ENCODE measurements around the gene STH. TPM values are rescaled to one million over a fixed set of nuclear protein-coding genes. Genes with fewer than 3 reads are reported as not detected.

STH gene
- total RNA-seq, 3 donors from 2014 or later: not detected

- Histone ChIP-seq H3K4me3 (no peak overlapping the region), H3K27me3 (no peaks in the 10 kb centered on the region), H3K4me1 (no peaks in the 10 kb centered on the region), H3K36me3 (no peaks in the 10 kb centered on the region), H3K9me3 (no peaks in the 10 kb centered on the region), H3K27ac (no peak overlapping the region)
- intact Hi-C loops (cut with DNase I; ENCODE audit: low total_unique reads): no loop called here
- DNase-seq (ENCODE audit: low spot score in 2 of 2): no peak
- no peak for TF ChIP-seq POLR2A (IDR thresholded peaks at IDR 0.05)
- TF ChIP-seq CTCF (IDR thresholded peaks at IDR 0.05): no peak
- no peak for TF ChIP-seq POLR2AphosphoS5 (IDR thresholded peaks at IDR 0.05)
Observed at GRCh38 chr17:45997624-45998023, 1.4 kb upstream of the STH start.

- no peak for DNase-seq (ENCODE audit: low spot score in 2 of 2)
- Histone ChIP-seq H3K36me3 (no peaks in the 10 kb centered on the region), H3K4me1 (no peaks in the 10 kb centered on the region), H3K27ac (no peak overlapping the region), H3K4me3 (no peak overlapping the region), H3K9me3 (no peaks in the 10 kb centered on the region), H3K27me3 (no peaks in the 10 kb centered on the region)
- intact Hi-C loops (cut with DNase I; ENCODE audit: low total_unique reads): no loop called here
- TF ChIP-seq POLR2AphosphoS5 (IDR thresholded peaks at IDR 0.05) (no peak), POLR2A (IDR thresholded peaks at IDR 0.05) (no peak), CTCF (IDR thresholded peaks at IDR 0.05) (no peak)
Observed at GRCh38 chr17:45999900-46000290, 845 bp downstream of the STH start.

- Histone ChIP-seq H3K9me3 (no peaks in the 10 kb centered on the region), H3K27ac (no peak overlapping the region), H3K27me3 (no peaks in the 10 kb centered on the region), H3K4me1 (no peaks in the 10 kb centered on the region), H3K4me3 (no peak overlapping the region), H3K36me3 (no peaks in the 10 kb centered on the region)
- DNase-seq (ENCODE audit: low spot score in 2 of 2): no peak
- no peak for TF ChIP-seq POLR2A (IDR thresholded peaks at IDR 0.05)
- TF ChIP-seq POLR2AphosphoS5 (IDR thresholded peaks at IDR 0.05): no peak
- no peak for TF ChIP-seq CTCF (IDR thresholded peaks at IDR 0.05)
- intact Hi-C loops (cut with DNase I; ENCODE audit: low total_unique reads): no loop called here
Observed at GRCh38 chr17:46000292-46000691, 1.2 kb downstream of the STH start.

GRCh38 chr17:46000757-46001156 is 1.7 kb downstream of the STH start:
- no peak overlapping the region for H3K27ac ChIP-seq
- TF ChIP-seq CTCF (IDR thresholded peaks at IDR 0.05): no peak
- no peak for TF ChIP-seq POLR2AphosphoS5 (IDR thresholded peaks at IDR 0.05)
- no peak for TF ChIP-seq POLR2A (IDR thresholded peaks at IDR 0.05)
- no peak overlapping the region for H3K4me3 ChIP-seq
- H3K4me1 ChIP-seq: no peaks in the 10 kb centered on the region
- no peak for DNase-seq (ENCODE audit: low spot score in 2 of 2)
- H3K36me3 ChIP-seq: no peaks in the 10 kb centered on the region
- intact Hi-C loops (cut with DNase I; ENCODE audit: low total_unique reads): no loop called here
- no peaks in the 10 kb centered on the region for H3K27me3 ChIP-seq
- no peaks in the 10 kb centered on the region for H3K9me3 ChIP-seq

GRCh38 chr17:46001390-46002310 is 2.6 kb downstream of the STH start:
- Histone ChIP-seq H3K9me3 (no peaks in the 10 kb centered on the region), H3K4me1 (no peaks in the 10 kb centered on the region), H3K4me3 (no peak overlapping the region), H3K36me3 (no peaks in the 10 kb centered on the region), H3K27ac (no peak overlapping the region), H3K27me3 (no peaks in the 10 kb centered on the region)
- DNase-seq (ENCODE audit: low spot score in 2 of 2): no peak
- no peak for TF ChIP-seq CTCF (IDR thresholded peaks at IDR 0.05)
- TF ChIP-seq POLR2AphosphoS5 (IDR thresholded peaks at IDR 0.05): no peak
- intact Hi-C loops (cut with DNase I; ENCODE audit: low total_unique reads): no loop called here

Measured in breast epithelium (tissue), 4 donors.